Ovary (tissue), 9 donors: Measurements from ENCODE around the gene PANK2. TPM values are rescaled to one million over a fixed set of nuclear protein-coding genes. Genes with fewer than 3 reads are reported as not detected.

Experiments
- DNase-seq, 5 donors: peaks; one replicate each; pipeline ENCODE4 v3.0.0-alpha.2; 2019 to 2020
- H3K27ac ChIP-seq, 2 donors: fragments of 200-600 bp; one replicate each; pipeline versions ENCODE4 v1.5.1 to v1.8.0; 2019 to 2022
- H3K27me3 ChIP-seq: fragments of 200-600 bp; one replicate; pipeline ENCODE4 v1.8.0; 2022
- H3K36me3 ChIP-seq: fragments of 200-600 bp; sonication (generic); one replicate; pipeline ENCODE4 v1.5.1; 2019
- H3K4me1 ChIP-seq: one replicate; pipeline ENCODE4 v1.8.1; 2013; ENCODE audit warnings: mild to moderate bottlenecking, moderate library complexity; ENCODE audit not compliant: insufficient read depth
- H3K4me3 ChIP-seq: fragments of 200-600 bp; sonication (generic); one replicate; pipeline ENCODE4 v1.5.1; 2017
- H3K9me3 ChIP-seq, 2 donors: fragments of 200-600 bp in 1 of 2; sonication (generic) in 1 of 2; one replicate each; pipeline versions ENCODE4 v1.5.1 to v1.8.1; 2013 to 2019; ENCODE audit warnings: mild to moderate bottlenecking in 1 of 2, moderate library complexity in 1 of 2
- EP300 ChIP-seq: sonication (generic); formaldehyde crosslinking; IDR thresholded peaks from one replicate; pipeline ENCODE4 v1.6.1; 2017; ENCODE audit warnings: antibody characterized with exemption
- POLR2A ChIP-seq: fragments of 450-650 bp; IDR thresholded peaks from one replicate; pipeline ENCODE4 v1.6.1; 2017; ENCODE audit warnings: antibody characterized with exemption, mild to moderate bottlenecking, moderate library complexity
- WGBS, 3 donors: extraction: QIAGEN DNeasy Blood & Tissue Kit in 1 of 3; methylation state at CpG; one replicate each; pipeline versions ENCODE4 v1.1.5 to v1.1.7; 2013 to 2017; 5-methylcytosine and 5-hydroxymethylcytosine counted together
- intact Hi-C, 4 donors: fragments of 100-400 bp; cut with DNase I; formaldehyde crosslinking; loops; one replicate each; pipeline versions ENCODE4 v1.11.0 to v1.15.1; 2022 to 2023
- polyA plus RNA-seq, 2 donors: library from polyadenylated mRNA; stranded (reverse); fragments of 200-250 nt in 1 of 2; fragments of 350-450 nt in 1 of 2; fragmentation: Illumina TruSeq in 1 of 2; extraction: RNeasy Lipid Tissue Mini Kit (QIAGEN cat#74804) in 1 of 2; gene quantifications; one replicate each; pipeline ENCODE4 v1.2.3, GENCODE V29; 2013 to 2014
- total RNA-seq, 7 donors: library from RNA; depleted of rRNA in 2 of 7; stranded (reverse); fragments of >200 nt in 2 of 7; fragmentation: NEBNext Ultra II Directional in 3 of 7; extraction: Animal tissue kit (Norgen Biotek cat#: 25700) in 3 of 7; gene quantifications; one replicate each; pipeline versions ENCODE4 v1.1.0 to v1.2.4, GENCODE V29; 2016 to 2023
- TF ChIP-seq, protein P1 (sequence below), 3 donors: fragments of 450-650 bp in 2 of 3; fragments of 200-600 bp in 1 of 3; IDR thresholded peaks; one replicate each; pipeline versions ENCODE4 v1.5.1 to v1.8.0; 2016 to 2022; ENCODE audit warnings: antibody characterized with exemption in 3 of 3, mild to moderate bottlenecking in 1 of 3
- donor health status: DM: no; HTN: no; CAD: no; lungs with moderate emphysema.
- donor health status: DM: no; HTN: no; CAD: no.
- donor health status: Bipolar disorder and iron deficiency.
- donor health status: DM: yes; HTN: yes; CAD: no.
- donor health status: DM: no; HTN: no; CAD: no.
- donor health status: DM: yes; HTN: yes; CAD: no.

PANK2 gene
- total and polyA plus RNA-seq, 9 donors: 20.0 to 39.5 (median 33.9) TPM

DNA sequence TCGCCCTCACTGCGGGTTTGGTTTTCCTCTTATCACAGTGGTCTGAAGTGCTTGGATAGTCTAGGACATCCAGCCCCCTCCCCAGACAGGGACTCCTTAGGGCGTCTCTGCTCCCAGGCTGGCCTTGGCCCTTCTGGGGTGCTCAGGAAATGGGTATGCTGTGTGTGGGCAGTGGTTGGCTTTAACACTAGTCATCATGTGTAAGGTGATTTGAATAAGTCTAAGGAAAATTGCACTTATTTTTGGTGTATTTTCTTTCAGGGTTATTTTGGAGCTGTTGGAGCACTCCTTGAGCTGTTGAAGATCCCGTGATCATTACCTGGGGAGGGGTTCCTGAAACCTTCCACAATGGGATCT is 33.8 kb downstream of the PANK2 start:
- no peaks in the 10 kb centered on the region for H3K36me3 ChIP-seq
- WGBS, 3 donors: 78 to 91% (median 87%) methylated on average over 4 of the region's 4 CpGs
- intact Hi-C loops: no loop called here
- no peaks in the 10 kb centered on the region for H3K9me3 ChIP-seq
- DNase-seq: no peak
- H3K4me1 ChIP-seq: peaks cover 6% of the 10 kb centered on the region
- no peaks in the 10 kb centered on the region for H3K27me3 ChIP-seq
- no peak overlapping the region for H3K4me3 ChIP-seq
- no peak overlapping the region for H3K27ac ChIP-seq
- TF ChIP-seq POLR2A: no peak
- TF ChIP-seq EP300: no peak
- TF ChIP-seq, protein P1, sequence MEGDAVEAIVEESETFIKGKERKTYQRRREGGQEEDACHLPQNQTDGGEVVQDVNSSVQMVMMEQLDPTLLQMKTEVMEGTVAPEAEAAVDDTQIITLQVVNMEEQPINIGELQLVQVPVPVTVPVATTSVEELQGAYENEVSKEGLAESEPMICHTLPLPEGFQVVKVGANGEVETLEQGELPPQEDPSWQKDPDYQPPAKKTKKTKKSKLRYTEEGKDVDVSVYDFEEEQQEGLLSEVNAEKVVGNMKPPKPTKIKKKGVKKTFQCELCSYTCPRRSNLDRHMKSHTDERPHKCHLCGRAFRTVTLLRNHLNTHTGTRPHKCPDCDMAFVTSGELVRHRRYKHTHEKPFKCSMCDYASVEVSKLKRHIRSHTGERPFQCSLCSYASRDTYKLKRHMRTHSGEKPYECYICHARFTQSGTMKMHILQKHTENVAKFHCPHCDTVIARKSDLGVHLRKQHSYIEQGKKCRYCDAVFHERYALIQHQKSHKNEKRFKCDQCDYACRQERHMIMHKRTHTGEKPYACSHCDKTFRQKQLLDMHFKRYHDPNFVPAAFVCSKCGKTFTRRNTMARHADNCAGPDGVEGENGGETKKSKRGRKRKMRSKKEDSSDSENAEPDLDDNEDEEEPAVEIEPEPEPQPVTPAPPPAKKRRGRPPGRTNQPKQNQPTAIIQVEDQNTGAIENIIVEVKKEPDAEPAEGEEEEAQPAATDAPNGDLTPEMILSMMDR (IDR thresholded peaks at IDR 0.05): no peak

DNA sequence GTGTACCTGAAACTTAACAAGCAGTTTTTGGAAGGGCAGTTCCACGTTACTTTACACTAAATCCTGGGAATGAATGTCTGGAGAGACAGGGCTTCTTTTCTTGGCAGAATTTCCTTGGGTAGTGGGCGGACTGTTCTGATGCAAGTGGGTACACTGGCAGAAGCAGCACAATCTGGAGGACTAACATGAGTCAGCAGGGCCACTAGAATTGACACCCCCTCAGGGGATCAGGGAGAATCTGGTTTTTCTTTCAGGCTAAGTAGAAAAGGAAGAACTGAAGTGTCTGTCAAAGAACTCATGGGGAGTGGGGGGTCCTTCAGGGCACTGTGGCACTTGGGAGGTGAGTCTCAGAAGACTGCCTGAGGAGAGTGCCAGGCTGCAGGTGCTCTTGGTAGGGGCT is 34.6 kb downstream of the PANK2 start:
- TF ChIP-seq EP300 (no peak), POLR2A (no peak)
- TF ChIP-seq, protein P1 (IDR thresholded peaks at IDR 0.05): no peak
- Histone ChIP-seq H3K4me1 (peaks cover 6% of the 10 kb centered on the region), H3K27ac (no peak overlapping the region), H3K27me3 (no peaks in the 10 kb centered on the region), H3K36me3 (no peaks in the 10 kb centered on the region), H3K4me3 (no peak overlapping the region), H3K9me3 (no peaks in the 10 kb centered on the region)
- no peak for DNase-seq
- intact Hi-C loops: no loop called here
- 66 to 88% (median 77%) methylated on average over 2 of the region's 2 CpGs for WGBS, 3 donors

DNA sequence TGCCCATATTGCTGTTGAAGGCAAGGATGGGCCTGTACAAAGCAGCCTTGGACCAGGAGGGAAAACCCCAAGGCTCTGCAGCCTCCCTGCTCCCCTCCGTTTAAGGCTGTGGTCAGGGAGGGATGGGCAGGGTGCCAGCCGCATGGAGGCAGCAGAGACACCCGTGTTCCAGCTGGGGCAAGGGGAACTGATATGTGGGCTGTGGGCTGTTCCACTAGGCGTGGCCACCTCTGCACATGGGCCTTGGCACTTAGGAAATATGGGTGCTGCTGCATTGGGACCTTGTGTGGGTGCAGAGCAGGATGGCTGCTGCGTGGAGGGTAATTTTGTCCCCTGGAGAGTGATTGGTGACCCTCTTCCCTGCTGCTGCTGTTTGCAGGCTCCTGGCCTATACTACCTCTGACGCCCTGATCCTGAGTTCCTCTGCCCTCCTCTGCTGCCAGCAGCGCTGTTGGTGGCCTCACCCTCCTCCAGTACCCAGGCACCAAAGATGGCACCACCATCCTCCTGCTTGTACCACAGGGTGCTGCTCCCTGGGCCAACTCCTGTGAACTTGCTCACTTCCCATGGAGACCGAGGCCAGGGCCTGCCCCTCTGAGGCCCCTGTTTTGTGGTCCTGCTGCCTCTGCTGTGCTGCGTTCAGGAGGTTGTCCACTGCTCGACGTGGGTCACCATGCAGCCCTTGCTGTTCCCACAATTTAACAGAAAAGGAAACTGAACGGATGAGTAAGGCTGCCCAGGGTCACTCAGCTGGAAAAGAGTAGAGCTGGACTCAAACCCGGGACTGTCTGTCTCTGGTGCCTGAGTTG is 35.3 kb downstream of the PANK2 start:
- Histone ChIP-seq H3K9me3 (no peaks in the 10 kb centered on the region), H3K4me1 (peaks cover 6% of the 10 kb centered on the region), H3K36me3 (no peaks in the 10 kb centered on the region), H3K27ac (no peak overlapping the region), H3K27me3 (no peaks in the 10 kb centered on the region), H3K4me3 (no peak overlapping the region)
- no peak for TF ChIP-seq EP300
- no peak for TF ChIP-seq POLR2A
- TF ChIP-seq, protein P1 (IDR thresholded peaks at IDR 0.05): no peak
- 67 to 70% (median 70%) methylated on average over 13 of the region's 13 CpGs for WGBS, 3 donors
- peak in 3 of 5 donors; percentile 28 to 59 (median 50) for DNase-seq
- intact Hi-C loops: no loop called here

DNA sequence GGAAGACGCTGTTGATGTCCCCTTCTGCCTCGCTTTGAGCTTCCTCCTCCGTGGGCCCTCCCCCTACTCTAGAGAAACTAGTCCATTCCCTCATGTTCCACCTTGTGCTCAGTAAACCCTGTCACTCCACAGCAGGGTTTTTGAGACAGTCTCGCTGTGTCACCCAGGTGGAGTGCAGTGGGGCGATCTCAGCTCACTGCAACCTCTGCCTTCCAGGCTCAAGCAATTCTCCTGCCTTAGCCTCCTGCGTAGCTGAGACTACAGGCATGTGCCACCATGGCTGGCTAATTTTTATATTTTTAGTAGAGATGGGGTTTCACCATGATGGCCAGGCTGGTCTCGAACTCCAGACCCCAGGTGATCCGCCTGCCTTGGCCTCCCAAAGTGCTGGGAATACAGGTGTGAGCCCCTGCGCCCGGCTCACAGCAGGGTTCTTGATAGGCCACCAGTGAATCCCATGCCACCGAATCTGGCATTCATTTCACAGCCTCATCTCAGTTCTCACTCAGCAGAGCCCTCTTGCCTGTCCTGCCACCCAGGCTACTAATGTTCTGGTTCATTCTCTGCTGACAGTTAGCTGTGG is 36.0 kb downstream of the PANK2 start:
- DNase-seq: no peak
- no peaks in the 10 kb centered on the region for H3K27me3 ChIP-seq
- intact Hi-C loops: no loop called here
- 94 to 95% (median 94%) methylated on average over 11 of the region's 11 CpGs for WGBS, 3 donors
- TF ChIP-seq POLR2A: no peak
- TF ChIP-seq, protein P1 (IDR thresholded peaks at IDR 0.05): no peak
- no peak for TF ChIP-seq EP300
- H3K36me3 ChIP-seq: no peaks in the 10 kb centered on the region
- peaks cover 6% of the 10 kb centered on the region for H3K4me1 ChIP-seq
- H3K27ac ChIP-seq: no peak overlapping the region
- no peaks in the 10 kb centered on the region for H3K9me3 ChIP-seq
- H3K4me3 ChIP-seq: no peak overlapping the region
